Aorta (tissue), 5 donors: ENCODE results near the gene TEX28. TPM values are rescaled to one million over a fixed set of nuclear protein-coding genes. Genes with fewer than 3 reads are reported as not detected.
"Not testable (repeated sequence)": the region's sequence is repeated elsewhere in the genome, so short reads cannot be mapped to it uniquely, and the experiment has no call there.

Experiments used
- ATAC-seq: fragments of 200-7000 bp; cut with Tn5 transposase; one replicate; pipeline ENCODE4 v1.9.1; 2022; ENCODE audit warnings: moderate library complexity; ENCODE audit not compliant: low FRiP score
- DNase-seq, 2 donors: peaks; one replicate each; pipeline ENCODE4 v3.0.0-alpha.2; 2020
- H3K27ac ChIP-seq, 2 donors: one replicate each; pipeline ENCODE4 v1.5.1; 2013; ENCODE audit warnings: low read length in 2 of 2, mild to moderate bottlenecking in 2 of 2, moderate library complexity in 2 of 2, control low read depth in 1 of 2, inconsistent platforms in 1 of 2, low read depth in 1 of 2
- H3K27me3 ChIP-seq, 2 donors: one replicate each; pipeline ENCODE4 v1.6.1; 2013; ENCODE audit warnings: control low read depth in 1 of 2, low read length in 1 of 2, mild to moderate bottlenecking in 1 of 2, moderate library complexity in 1 of 2; ENCODE audit not compliant: insufficient read depth in 2 of 2, control insufficient read depth in 1 of 2
- H3K36me3 ChIP-seq, 2 donors: one replicate each; pipeline ENCODE4 v1.6.1; 2013; ENCODE audit warnings: control low read depth in 1 of 2, low read length in 1 of 2, mild to moderate bottlenecking in 1 of 2; ENCODE audit not compliant: insufficient read depth in 2 of 2, control insufficient read depth in 1 of 2
- H3K4me1 ChIP-seq, 2 donors: one replicate each; pipeline ENCODE4 v1.6.1; 2013; ENCODE audit warnings: low read length in 2 of 2, control low read depth in 1 of 2, mild to moderate bottlenecking in 1 of 2, moderate library complexity in 1 of 2; ENCODE audit not compliant: insufficient read depth in 2 of 2, control insufficient read depth in 1 of 2
- H3K4me3 ChIP-seq, 2 donors: one replicate each; pipeline ENCODE4 v1.5.1; 2013; ENCODE audit warnings: low read length in 2 of 2, control low read depth in 1 of 2, mild to moderate bottlenecking in 1 of 2
- H3K9me3 ChIP-seq: one replicate; pipeline ENCODE4 v1.6.1; 2013; ENCODE audit warnings: mild to moderate bottlenecking, low read length; ENCODE audit not compliant: control insufficient read depth
- WGBS, 2 donors: extraction: QIAGEN DNeasy Blood & Tissue Kit; methylation state at CpG; one replicate each; pipeline ENCODE4 v1.1.7; 2013; 5-methylcytosine and 5-hydroxymethylcytosine counted together
- intact Hi-C, 2 donors: fragments of 100-400 bp; cut with DNase I; formaldehyde crosslinking; loops; one replicate each; pipeline versions ENCODE4 v1.14.2 to v1.15.0; 2022
- polyA plus RNA-seq, 2 donors: library from polyadenylated mRNA; stranded (reverse); fragments of 200-250 nt; gene quantifications; one replicate each; pipeline ENCODE4 v1.2.3, GENCODE V29; 2013
- total RNA-seq, 2 donors: library from RNA; stranded (reverse); fragmentation: NEBNext Ultra II Directional; extraction: Animal tissue kit (Norgen Biotek cat#: 25700); gene quantifications; one replicate each; pipeline ENCODE4 v1.2.1, GENCODE V29; 2021
- donor health status: healthy with polysubstance abuse.
- donor health status: Bipolar disorder and iron deficiency.
- donor health status: DM: no; HTN: no; CAD: no.
- donor health status: DM: no; HTN: no; CAD: no.
- donor health status: DM: yes; HTN: yes; CAD: no.

Gene TEX28
- total and polyA plus RNA-seq, 4 donors = not detected

GRCh38 chrX:154238939-154239559 lies 55.9 kb downstream of the TEX28 start:
- DNase-seq = peak in 1 of 2 donors; percentile 22
- WGBS, 2 donors = 61% methylated on average over 6 of the region's 11 CpGs; no CpG with 5 or more reads in 1 of the 2 donors

DNA sequence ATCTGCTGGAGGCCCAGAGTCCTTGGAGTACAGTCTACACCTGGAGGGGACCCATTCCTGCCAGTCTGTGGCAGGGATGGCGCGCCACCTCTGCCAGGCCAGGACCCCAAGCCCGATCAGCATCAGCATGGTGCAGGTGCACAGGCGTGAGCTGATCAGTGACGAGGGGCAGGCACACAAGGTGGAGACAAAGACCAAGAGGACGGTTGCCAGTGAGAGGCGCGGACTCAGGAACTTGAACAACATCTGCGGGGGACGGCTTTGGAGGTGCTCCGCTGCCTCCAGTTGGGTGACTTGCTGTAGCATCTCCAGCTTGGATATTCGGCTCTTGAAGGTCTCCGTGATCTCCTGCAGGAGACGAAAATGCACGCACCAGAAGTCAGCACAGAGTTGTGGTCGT lies 61.3 kb downstream of the TEX28 start:
- H3K27me3 ChIP-seq, H3K9me3 ChIP-seq, DNase-seq, H3K27ac ChIP-seq, H3K4me1 ChIP-seq, ATAC-seq, H3K36me3 ChIP-seq, H3K4me3 ChIP-seq, intact Hi-C loops: not testable (repeated sequence)
- WGBS, 2 donors = no CpG with 5 or more reads among the region's 16 CpGs

More at GRCh38 chrX:154238939-154239559, 55.9 kb downstream of the TEX28 start:
- ATAC-seq, H3K36me3 ChIP-seq, H3K4me1 ChIP-seq, H3K27ac ChIP-seq, H3K27me3 ChIP-seq, intact Hi-C loops, H3K9me3 ChIP-seq, H3K4me3 ChIP-seq: not testable (repeated sequence)

GRCh38 chrX:154231443-154231842 lies 63.5 kb downstream of the TEX28 start:
- H3K27me3 ChIP-seq, intact Hi-C loops, H3K4me1 ChIP-seq, DNase-seq, H3K9me3 ChIP-seq, ATAC-seq, H3K36me3 ChIP-seq, H3K27ac ChIP-seq, H3K4me3 ChIP-seq: not testable (repeated sequence)
- WGBS, 2 donors = no CpG with 5 or more reads among the region's 3 CpGs

GRCh38 chrX:154226706-154227105 lies 68.2 kb downstream of the TEX28 start:
- H3K9me3 ChIP-seq, H3K4me1 ChIP-seq, DNase-seq, H3K27ac ChIP-seq, H3K36me3 ChIP-seq, H3K27me3 ChIP-seq, intact Hi-C loops, H3K4me3 ChIP-seq, ATAC-seq: not testable (repeated sequence)
- no CpG with 5 or more reads among the region's 9 CpGs for WGBS, 2 donors

GRCh38 chrX:154225292-154225691 lies 69.6 kb downstream of the TEX28 start:
- H3K9me3 ChIP-seq, H3K27ac ChIP-seq, H3K27me3 ChIP-seq, H3K36me3 ChIP-seq, H3K4me3 ChIP-seq, intact Hi-C loops, DNase-seq, H3K4me1 ChIP-seq, ATAC-seq: not testable (repeated sequence)
- no CpG with 5 or more reads among the region's 6 CpGs for WGBS, 2 donors

Other genes starting within 250 kb of the TEX28 start
- 10 to 100 TPM; 73.5 to 80.7 TPM for gene MECP2, start 197.4 kb downstream of the TEX28 start, total RNA-seq
- 10 to 100 TPM; 10.4 to 24.9 TPM for gene MECP2, start 197.4 kb downstream of the TEX28 start, polyA plus RNA-seq
- not detected for gene OPN1LW, start 150.9 kb downstream of the TEX28 start, total RNA-seq
- gene OPN1LW, start 150.9 kb downstream of the TEX28 start, polyA plus RNA-seq = not detected
- not detected for gene OPN1MW, start 112.5 kb downstream of the TEX28 start, total RNA-seq
- gene OPN1MW, start 112.5 kb downstream of the TEX28 start, polyA plus RNA-seq = not detected
- gene OPN1MW2, start 75.4 kb downstream of the TEX28 start, total RNA-seq = not detected
- not detected for gene OPN1MW2, start 75.4 kb downstream of the TEX28 start, polyA plus RNA-seq
- gene OPN1MW3, start 37.5 kb downstream of the TEX28 start, total RNA-seq = not detected
- not detected for gene OPN1MW3, start 37.5 kb downstream of the TEX28 start, polyA plus RNA-seq
- gene TKTL1, start 671 bp upstream of the TEX28 start, total RNA-seq = under 1 TPM; 0.23 to 0.24 TPM
- gene TKTL1, start 671 bp upstream of the TEX28 start, polyA plus RNA-seq = not detected
- gene FLNA, start 79.5 kb upstream of the TEX28 start, total RNA-seq = 1,000 to 10,000 TPM; 4,329 to 7,587 TPM
- 1,000 to 10,000 TPM in 1 of 2 donors, 100 to 1,000 TPM in 1; 515 to 7,857 TPM for gene FLNA, start 79.5 kb upstream of the TEX28 start, polyA plus RNA-seq
- gene EMD, start 84.2 kb upstream of the TEX28 start, total RNA-seq = 10 to 100 TPM; 49.9 to 73.1 TPM
- 100 to 1,000 TPM in 1 of 2 donors, 10 to 100 TPM in 1; 97.7 to 157 TPM for gene EMD, start 84.2 kb upstream of the TEX28 start, polyA plus RNA-seq
- gene RPL10, start 103.3 kb upstream of the TEX28 start, total RNA-seq = 1,000 to 10,000 TPM; 2,525 to 2,861 TPM
- 1,000 to 10,000 TPM; 7,028 to 7,505 TPM for gene RPL10, start 103.3 kb upstream of the TEX28 start, polyA plus RNA-seq
- 10 to 100 TPM; 25.9 to 29.0 TPM for gene DNASE1L1, start 114.1 kb upstream of the TEX28 start, total RNA-seq
- gene DNASE1L1, start 114.1 kb upstream of the TEX28 start, polyA plus RNA-seq = 10 to 100 TPM; 37.3 to 46.2 TPM
- gene TAFAZZIN, start 116.4 kb upstream of the TEX28 start, total RNA-seq = 10 to 100 TPM; 30.8 to 59.6 TPM
- 100 to 1,000 TPM in 1 of 2 donors, 1 to 10 TPM in 1; 5.5 to 129 TPM for gene TAFAZZIN, start 116.4 kb upstream of the TEX28 start, polyA plus RNA-seq
- gene ATP6AP1, start 133.6 kb upstream of the TEX28 start, total RNA-seq = 10 to 100 TPM; 63.3 to 63.5 TPM
- gene ATP6AP1, start 133.6 kb upstream of the TEX28 start, polyA plus RNA-seq = 10 to 100 TPM; 44.1 to 77.5 TPM
- 100 to 1,000 TPM; 124 to 130 TPM for gene GDI1, start 142.0 kb upstream of the TEX28 start, total RNA-seq
- 100 to 1,000 TPM in 1 of 2 donors, 10 to 100 TPM in 1; 77.0 to 209 TPM for gene GDI1, start 142.0 kb upstream of the TEX28 start, polyA plus RNA-seq
- 10 to 100 TPM; 57.1 to 62.9 TPM for gene FAM50A, start 149.0 kb upstream of the TEX28 start, total RNA-seq
- gene FAM50A, start 149.0 kb upstream of the TEX28 start, polyA plus RNA-seq = 100 to 1,000 TPM; 138 to 246 TPM
- 10 to 100 TPM; 59.4 to 79.1 TPM for gene PLXNA3, start 163.2 kb upstream of the TEX28 start, total RNA-seq
- 10 to 100 TPM in 1 of 2 donors, 1 to 10 TPM in 1; 6.5 to 39.7 TPM for gene PLXNA3, start 163.2 kb upstream of the TEX28 start, polyA plus RNA-seq
- 1 to 10 TPM; 6.0 to 8.3 TPM for gene LAGE3, start 184.2 kb upstream of the TEX28 start, total RNA-seq
- 1 to 10 TPM; 3.5 to 9.1 TPM for gene LAGE3, start 184.2 kb upstream of the TEX28 start, polyA plus RNA-seq
- gene UBL4A, start 191.5 kb upstream of the TEX28 start, total RNA-seq = 10 to 100 TPM; 20.5 to 27.2 TPM
- gene UBL4A, start 191.5 kb upstream of the TEX28 start, polyA plus RNA-seq = 10 to 100 TPM; 24.3 to 26.6 TPM
- gene SLC10A3, start 195.5 kb upstream of the TEX28 start, total RNA-seq = 10 to 100 TPM; 24.2 to 27.7 TPM
- gene SLC10A3, start 195.5 kb upstream of the TEX28 start, polyA plus RNA-seq = 10 to 100 TPM; 16.8 to 38.8 TPM
- 10 to 100 TPM; 26.1 to 34.5 TPM for gene FAM3A, start 221.1 kb upstream of the TEX28 start, total RNA-seq
- gene FAM3A, start 221.1 kb upstream of the TEX28 start, polyA plus RNA-seq = 100 to 1,000 TPM in 1 of 2 donors, 10 to 100 TPM in 1; 41.4 to 101 TPM